Measurements from ENCODE around the gene KCNK6.

DNA sequence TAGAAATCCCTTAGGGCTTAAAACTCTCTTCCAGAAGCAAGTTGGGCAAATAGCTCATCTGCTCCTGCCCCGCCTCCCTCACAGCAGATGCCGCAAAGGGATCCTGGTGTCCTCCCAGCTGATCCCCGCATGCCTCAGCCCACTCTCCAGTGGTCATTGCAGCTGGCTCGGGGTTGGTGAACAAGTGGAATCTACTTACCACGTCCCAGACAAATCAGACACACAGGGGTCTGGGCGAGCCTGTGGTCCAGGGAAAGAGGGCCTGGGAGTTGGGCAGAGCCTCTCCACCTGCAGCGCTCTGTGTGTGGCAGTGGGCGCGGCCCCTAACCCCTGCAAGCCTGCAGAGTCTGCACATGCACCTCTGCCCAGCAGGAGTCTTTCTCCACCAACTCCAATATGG is 26.4 kb upstream of the KCNK6 start:
- TF ChIP-seq, protein P1, sequence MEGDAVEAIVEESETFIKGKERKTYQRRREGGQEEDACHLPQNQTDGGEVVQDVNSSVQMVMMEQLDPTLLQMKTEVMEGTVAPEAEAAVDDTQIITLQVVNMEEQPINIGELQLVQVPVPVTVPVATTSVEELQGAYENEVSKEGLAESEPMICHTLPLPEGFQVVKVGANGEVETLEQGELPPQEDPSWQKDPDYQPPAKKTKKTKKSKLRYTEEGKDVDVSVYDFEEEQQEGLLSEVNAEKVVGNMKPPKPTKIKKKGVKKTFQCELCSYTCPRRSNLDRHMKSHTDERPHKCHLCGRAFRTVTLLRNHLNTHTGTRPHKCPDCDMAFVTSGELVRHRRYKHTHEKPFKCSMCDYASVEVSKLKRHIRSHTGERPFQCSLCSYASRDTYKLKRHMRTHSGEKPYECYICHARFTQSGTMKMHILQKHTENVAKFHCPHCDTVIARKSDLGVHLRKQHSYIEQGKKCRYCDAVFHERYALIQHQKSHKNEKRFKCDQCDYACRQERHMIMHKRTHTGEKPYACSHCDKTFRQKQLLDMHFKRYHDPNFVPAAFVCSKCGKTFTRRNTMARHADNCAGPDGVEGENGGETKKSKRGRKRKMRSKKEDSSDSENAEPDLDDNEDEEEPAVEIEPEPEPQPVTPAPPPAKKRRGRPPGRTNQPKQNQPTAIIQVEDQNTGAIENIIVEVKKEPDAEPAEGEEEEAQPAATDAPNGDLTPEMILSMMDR (IDR thresholded peaks at IDR 0.05) = no peak
- TF ChIP-seq EZH2 (IDR thresholded peaks at IDR 0.05) (no peak), EZH2phosphoT487 (IDR thresholded peaks at IDR 0.05) (no peak)

Data from neural progenitor cell (in vitro differentiated cells).